Glomerular visceral epithelial cell (primary cell): ENCODE results near the gene DACT2.
"Not testable (repeated sequence)": the region's sequence is repeated elsewhere in the genome, so short reads cannot be mapped to it uniquely, and the experiment has no call there.

Experiments used
- DNase-seq: peaks from one replicate; pipeline ENCODE4 v3.0.0-alpha.2; 2016; ENCODE audit errors: extremely low spot score

The DACT2 gene

GRCh38 chr6:168319279-168320111 is at the start of gene DACT2:
Gene DACT2 (minus strand): TSS chr6:168319777. CDS start chr6:168319633, 144 bp downstream.
- no peak for DNase-seq

DNA sequence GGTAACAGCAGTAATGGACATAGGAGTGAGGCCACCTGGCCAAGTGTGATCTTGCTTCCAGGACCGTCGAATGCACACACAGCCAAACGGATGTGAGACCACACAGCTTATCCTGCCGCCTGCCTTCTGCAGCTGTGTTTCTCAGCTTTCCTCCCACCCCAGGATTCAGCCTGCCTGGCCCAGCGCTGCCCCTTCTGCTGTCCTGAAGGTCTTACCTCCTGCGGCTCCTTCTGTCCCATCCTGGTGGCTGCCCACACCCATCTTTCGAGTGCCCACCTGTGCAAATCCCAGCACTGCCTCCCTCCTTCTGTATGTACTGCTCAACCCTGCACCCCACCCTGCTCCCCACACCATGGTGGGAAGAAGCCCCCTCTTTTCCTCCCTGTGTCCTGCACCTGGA is 49.4 kb upstream of the DACT2 start:
- no peak for DNase-seq

DNA sequence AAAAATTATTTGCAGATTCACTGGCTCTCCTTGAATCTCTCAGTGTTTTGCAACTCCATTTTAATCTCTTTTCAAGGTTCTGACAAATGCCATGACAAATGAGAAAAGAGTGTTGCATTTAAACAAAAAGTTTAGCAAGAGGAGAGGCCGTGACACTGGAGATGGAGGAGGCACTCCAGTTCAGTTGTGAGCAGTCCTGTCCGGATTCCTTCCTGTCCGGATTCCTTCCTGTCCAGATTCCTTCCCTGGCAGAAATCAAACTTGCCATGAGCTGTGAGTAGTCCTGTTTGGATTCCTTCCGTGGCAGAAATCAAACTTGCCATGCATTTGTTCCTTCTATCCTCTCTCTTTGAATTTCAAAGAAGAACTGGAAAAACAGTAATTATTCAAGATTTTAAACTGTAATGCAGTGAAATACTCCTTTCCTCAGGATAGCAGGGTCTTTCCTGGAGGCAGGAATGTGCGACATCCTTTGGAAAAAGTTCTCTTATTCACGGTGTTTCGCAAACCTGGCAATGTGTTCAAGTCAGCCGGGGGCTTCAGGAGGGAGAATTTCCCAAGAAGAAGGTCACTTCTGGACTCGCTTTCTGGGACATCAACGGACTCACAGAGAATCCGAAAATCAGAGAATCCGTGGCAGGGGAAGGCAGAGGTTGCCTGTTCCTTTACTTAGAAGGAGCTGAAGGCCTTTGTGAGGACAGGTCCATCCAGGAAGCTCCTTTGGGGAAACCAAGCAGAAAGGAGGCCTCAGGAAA is 48.7 kb upstream of the DACT2 start:
- no peak for DNase-seq

- DNase-seq = no peak
Observed at GRCh38 chr6:168367285-168367751, 47.7 kb upstream of the DACT2 start.

- no peak for DNase-seq
Observed at GRCh38 chr6:168366473-168366872, 46.9 kb upstream of the DACT2 start.

GRCh38 chr6:168365422-168366165 is 46.0 kb upstream of the DACT2 start:
- DNase-seq = no peak

- no peak for DNase-seq
Observed at GRCh38 chr6:168364793-168365421, 45.3 kb upstream of the DACT2 start.

GRCh38 chr6:168363811-168364792 is 44.5 kb upstream of the DACT2 start:
- no peak for DNase-seq

- DNase-seq = no peak
Observed at GRCh38 chr6:168363302-168363701, 43.7 kb upstream of the DACT2 start.

GRCh38 chr6:168362276-168362990 is 42.9 kb upstream of the DACT2 start:
- DNase-seq = no peak

- DNase-seq = no peak
Observed at GRCh38 chr6:168361766-168362165, 42.2 kb upstream of the DACT2 start.

DNA sequence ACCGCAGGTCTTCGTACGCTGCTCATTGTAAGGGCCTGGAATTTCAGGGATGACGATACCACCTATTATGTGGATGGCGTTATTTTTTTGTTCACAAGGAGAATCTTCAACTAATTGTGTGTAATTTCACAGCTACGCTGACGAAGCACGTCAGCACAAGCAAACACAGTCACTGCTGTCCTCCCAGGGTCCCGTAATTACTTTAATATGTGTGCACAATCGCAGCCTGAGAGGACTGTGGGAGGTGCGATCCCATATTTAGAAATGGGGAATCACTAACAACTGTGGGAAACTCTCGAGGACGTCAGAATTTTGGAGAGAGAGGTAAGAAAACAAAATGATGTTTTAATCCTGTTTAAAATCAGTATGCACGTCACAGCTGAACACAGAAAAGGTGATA is 40.2 kb upstream of the DACT2 start:
- no peak for DNase-seq

DNA sequence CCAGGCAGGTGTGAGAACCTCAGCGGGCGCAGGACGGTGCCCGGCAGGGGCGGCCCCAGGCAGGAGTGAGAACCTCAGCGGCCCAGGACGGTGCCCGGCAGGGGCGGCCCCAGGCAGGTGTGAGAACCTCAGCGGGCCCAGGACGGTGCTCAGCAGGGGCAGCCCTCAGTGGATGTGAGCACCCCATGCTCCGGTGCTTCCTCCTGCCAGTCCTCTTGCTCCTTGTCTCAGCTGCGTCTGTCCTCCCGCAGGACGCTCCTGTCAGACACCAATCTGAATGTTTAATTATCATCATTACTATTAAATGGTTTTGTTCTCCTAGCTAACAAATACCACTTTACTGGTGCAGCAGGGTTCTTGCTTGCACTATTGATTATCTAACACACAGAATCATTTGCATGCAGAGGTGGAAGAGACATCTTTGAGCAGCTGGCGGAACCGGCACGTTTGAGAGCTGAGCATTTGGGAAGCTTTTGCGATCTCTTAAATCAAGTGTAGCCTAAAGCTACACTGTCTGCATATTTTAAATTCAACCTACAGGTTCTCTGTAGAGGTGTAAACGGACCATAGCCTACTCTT is 39.4 kb upstream of the DACT2 start:
- DNase-seq = no peak

DNA sequence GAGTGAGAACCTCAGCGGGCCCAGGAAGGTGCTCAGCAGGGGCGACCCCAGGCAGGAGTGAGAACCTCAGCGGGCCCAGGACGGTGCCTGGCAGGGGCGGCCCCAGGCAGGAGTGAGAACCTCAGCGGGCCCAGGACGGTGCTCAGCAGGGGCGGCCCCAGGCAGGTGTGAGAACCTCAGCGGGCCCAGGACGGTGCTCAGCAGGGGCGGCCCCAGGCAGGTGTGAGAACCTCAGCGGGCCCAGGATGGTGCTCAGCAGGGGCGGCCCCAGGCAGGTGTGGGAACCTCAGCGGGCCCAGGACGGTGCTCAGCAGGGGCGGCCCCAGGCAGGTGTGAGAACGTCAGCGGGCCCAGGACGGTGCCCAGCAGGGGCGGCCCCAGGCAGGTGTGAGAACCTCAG is 37.3 kb upstream of the DACT2 start:
- DNase-seq = not testable (repeated sequence)

DNA sequence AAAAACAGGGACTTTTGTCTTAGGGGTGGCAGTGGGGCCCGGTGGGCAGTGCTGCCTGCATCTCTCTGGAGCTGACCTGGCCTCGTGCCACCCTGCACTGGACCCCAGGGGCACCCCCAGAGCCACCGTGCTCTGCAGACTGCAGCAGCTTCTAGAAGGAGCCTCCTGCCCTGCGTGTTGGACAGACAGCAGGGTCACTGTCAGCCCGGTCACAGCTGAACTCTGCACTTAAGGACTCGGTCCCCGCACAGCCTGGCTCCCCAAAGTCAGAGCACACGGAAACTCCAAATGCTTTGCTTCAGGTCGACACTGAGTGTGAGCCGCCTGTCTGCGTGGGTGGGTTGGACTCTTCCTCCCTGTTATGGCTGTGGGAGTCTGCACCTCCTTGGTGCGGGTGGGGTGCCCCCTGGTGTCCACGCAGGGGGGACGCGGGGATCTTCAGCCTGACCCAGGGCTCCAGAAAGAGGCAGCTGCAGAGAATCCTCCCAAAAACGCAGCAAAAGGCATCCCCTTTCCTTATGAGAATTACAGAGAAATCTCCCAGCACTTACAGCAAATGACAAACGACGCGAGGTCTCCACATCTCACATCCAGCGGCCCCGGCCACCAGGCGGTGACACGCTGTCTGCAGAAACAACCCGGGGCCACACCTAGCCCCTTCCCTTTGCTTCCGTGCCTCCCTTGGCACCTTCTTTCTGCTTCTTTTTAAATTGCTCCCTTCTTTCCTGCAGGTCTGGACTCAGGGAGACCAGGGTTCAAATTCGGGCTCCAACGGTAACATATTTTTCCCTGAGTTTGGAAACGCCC is 36.3 kb upstream of the DACT2 start:
- DNase-seq = no peak

DNA sequence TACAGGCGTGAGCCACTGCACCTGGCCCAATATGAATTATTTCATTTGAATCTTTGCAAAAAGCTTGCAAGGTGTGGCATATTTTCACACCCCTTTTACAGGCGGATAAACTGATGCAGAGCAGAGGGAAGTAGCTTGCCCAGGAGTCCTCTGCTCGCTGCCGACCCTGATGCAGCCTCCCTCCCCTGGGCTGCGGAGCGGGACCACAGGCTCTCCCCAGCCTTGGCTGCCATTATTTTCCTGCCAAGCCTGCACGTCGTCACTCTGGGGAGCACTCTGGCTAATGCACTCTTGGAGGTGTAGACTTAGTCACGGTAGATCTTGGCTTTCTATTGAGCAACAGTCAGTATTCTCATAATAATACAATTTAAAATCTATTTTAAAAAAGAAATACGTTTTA is 34.8 kb upstream of the DACT2 start:
- DNase-seq = no peak

DNA sequence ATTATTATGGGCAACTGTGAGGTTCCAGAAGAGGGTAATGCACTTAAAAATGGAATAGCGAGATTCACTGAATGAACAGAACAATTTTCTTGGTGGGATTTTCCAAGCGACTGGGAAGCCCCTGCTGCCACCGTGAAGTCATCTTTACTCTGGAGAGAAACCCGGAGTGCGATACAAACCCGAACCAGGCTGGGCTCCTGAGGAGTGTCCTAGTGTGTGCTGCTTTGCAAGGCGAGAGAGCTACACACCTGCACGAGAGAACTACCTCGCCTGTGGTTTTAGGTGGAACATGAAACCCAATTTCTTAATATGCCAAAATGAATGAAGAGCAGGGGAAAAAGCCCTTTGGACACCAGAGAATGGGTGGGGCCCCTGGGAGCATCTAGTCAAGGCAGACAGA is 33.5 kb upstream of the DACT2 start:
- no peak for DNase-seq

- no peak for DNase-seq
Observed at GRCh38 chr6:168352096-168352495, 32.5 kb upstream of the DACT2 start.

GRCh38 chr6:168349718-168350210 is 30.2 kb upstream of the DACT2 start:
- DNase-seq = no peak
